ENCODE results near the gene SPATS2L.

DNA sequence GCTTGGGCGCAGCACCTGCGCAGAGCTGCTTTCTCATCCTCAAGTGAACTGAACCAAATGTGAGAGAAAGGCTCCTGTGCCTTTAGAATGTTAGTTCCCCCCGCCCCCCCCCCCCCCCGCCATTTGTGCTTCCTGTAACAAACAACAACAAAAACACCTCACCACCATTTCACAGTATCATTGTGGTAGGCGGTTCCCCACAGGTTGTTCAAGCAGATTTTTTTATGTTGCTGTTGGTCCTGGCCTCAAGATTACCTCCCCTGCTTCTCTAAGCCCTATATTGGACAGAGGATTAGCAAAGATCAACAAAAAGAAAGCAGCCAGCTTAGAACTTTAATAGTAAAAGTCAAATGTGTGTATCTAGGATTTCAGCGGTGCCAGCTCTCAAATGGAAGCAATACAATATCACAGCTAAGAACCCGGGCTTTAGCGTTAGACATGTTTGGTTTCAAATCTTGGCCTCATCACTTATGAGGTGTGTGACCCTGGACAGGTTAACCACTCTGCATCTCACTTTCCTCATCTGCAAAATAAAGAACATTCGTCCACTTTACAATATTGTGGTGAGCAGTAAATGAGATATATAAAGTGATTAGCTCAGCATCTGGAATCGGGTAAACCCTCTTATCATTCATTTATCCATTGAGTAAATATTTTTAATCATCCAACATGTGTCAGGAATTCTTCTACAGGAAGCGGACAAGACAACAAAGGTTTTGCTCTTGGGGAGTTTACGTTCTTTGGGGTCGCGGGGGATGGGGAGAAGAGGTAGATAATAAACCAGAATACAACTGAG is 118.7 kb downstream of the SPATS2L start:
- TF ChIP-seq, protein P1, sequence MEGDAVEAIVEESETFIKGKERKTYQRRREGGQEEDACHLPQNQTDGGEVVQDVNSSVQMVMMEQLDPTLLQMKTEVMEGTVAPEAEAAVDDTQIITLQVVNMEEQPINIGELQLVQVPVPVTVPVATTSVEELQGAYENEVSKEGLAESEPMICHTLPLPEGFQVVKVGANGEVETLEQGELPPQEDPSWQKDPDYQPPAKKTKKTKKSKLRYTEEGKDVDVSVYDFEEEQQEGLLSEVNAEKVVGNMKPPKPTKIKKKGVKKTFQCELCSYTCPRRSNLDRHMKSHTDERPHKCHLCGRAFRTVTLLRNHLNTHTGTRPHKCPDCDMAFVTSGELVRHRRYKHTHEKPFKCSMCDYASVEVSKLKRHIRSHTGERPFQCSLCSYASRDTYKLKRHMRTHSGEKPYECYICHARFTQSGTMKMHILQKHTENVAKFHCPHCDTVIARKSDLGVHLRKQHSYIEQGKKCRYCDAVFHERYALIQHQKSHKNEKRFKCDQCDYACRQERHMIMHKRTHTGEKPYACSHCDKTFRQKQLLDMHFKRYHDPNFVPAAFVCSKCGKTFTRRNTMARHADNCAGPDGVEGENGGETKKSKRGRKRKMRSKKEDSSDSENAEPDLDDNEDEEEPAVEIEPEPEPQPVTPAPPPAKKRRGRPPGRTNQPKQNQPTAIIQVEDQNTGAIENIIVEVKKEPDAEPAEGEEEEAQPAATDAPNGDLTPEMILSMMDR (IDR thresholded peaks at IDR 0.05), result no peak
- no peak for TF ChIP-seq POLR2A (IDR thresholded peaks at IDR 0.05)
